LoVo (cell line): Measurements from ENCODE around the gene SLC4A1.

Experiments
- DNase-seq: peaks from one replicate; pipeline ENCODE4 v3.0.0-alpha.2; 2016; ENCODE audit warnings: low spot score

SLC4A1 gene

GRCh38 chr17:44220213-44221083 lies 47.5 kb downstream of the SLC4A1 start:
- peak; percentile 29 for DNase-seq

- peak; percentile 47 for DNase-seq
Observed at GRCh38 chr17:44219616-44220212, 48.2 kb downstream of the SLC4A1 start, which contains the start of gene UBTF. Gene UBTF (minus strand): TSS chr17:44219675. CDS start chr17:44218229, 1,446 bp downstream.

DNA sequence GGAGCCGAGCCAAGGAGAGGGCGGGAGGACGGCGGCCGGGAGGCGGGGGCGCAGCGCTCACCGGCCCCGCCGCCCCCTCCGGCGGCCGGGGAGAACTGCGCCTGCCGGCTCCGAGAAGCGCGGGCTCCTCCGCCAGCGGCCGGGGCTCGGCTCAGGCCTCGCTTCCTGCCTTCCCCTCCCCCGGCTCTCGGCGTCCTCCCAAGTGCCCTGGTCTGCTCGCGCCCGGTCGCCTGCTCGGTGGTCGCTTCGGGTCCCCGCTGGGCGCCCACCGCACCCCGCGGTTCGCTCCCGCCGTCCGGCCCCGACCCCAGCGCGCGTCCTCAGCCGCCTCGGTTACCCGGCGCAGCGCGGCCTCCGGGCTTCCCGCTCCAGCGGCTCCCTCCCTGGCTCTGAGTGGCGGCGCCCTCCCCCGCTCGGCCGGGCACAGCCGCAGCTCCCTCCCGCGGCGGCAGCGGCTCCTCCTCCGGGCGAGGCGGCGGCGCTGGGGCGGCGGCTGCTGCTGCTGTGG lies 48.8 kb downstream of the SLC4A1 start:
- peak; percentile 75 for DNase-seq

DNA sequence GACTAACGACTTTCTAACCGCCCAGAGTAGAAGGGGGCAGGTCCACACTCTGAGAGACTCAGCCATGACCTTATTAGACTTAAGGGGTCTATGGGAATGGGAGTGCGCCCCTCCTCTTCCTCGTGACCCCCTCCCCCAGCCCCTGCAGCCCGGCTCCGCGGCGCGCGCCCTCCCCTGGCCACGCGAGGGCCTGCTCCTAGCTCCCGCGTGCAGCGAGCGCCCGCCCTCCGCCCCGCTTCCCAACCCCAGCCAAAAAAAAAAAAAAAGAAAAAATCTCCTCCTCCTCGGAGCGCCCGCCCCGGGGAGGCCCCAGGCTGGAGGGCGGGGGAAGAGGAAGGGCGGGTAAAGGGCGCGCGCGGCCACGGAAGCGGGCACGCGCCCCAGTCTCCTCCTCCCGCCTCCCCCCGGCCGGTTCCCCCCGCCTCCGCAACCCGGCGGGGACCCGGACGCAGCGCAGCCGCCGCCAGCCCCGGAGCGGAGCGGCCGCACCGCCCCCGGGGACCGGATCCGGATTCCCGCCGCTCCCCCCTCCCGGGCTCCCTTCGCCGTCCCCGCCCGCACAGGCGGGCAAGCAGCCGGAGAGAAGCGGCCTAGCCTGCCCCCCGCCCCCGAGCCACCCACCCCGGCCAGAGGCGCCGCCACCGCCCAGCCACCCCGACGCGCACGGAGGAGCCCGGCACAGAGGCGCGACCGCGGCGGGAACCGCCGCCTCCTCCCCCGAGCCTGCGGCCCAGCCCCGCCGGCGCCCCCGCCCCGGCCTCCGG lies 49.4 kb downstream of the SLC4A1 start:
- peak; percentile 91 for DNase-seq

DNA sequence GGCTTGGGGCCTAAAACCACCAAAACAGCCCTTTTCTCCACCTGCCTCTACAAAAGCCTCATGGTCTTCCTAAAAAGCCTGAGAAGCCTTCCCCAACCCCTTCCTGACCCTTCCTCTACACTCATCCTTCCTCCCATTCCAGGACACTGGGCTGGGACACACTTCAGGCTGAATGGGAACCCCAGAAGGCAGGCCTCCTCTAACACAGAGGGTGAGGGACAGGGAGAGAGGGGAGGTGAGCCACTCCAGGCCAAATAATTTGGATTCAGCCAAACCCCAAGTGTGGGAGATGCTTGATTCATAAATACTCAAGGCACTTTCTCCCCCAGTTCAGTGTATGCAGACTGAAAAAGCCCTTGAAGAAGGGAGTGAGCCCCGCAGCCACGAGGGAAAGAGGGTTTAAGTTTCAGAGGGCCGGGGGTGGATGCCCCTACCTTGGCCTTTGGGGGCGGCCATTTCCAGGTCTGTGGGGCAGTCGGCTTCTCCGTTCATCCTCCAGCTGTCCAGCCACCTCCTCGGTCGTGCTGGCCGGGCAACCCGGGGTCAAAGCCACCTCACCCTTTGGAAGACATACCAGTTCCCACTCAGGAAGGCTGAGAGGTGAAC lies 50.1 kb downstream of the SLC4A1 start:
- no peak for DNase-seq

DNA sequence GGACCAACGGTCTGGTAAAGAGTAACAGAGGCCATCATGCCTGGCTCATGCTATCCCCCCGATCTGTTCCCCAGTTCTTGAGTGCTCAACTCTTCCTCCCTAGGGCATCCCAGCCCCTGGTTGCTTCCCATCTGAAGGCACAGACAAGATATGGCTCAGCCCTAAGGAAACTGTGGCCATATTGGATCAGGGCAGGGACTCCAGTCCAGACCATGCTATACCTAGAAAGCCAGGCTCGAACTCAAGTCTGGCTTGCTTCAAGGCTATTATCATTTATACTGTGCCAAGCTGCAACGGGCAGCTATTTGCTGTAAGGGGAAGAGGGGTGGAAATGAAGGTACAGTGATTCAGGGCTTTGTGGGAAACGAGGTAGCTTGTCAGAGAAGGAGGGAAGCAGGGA lies 51.2 kb downstream of the SLC4A1 start:
- no peak for DNase-seq

DNA sequence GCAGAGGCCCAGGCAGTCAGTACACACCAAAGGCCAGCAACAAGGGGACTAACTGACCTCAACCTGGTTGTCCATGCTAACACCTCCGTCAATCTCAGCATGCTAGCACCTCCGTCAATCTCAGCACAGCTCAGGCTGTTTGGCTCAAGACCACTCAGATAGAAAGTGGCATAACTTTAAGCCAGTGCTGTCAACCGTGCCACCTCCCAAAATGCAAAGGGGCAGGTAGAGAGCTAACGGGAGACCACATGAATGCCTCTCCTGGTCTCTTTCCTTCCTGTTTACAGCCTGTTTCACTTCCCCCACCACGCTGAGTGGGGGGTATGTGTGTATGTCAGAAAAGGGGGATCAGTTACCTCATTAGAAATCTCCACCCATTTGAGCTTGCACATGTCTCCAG lies 51.8 kb downstream of the SLC4A1 start:
- DNase-seq: no peak

DNA sequence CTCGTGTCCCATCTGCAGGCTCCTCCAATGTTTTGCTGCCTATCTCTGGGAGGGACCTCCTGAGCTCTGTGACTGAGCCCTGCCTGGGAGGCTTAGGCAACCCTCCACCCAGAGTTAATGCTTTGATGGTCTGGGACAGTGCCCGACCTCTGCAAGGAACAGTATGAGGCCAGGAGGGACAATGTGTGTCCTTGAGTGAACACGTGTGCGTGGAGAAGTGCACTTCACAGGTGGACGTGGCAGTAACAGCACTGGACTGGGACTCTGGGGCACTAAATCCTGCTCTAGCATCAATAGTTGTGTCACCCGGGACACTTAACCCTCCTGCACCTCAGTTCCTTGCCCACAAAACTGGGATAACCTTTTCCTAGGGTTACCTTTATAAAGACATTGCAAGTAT lies 53.0 kb downstream of the SLC4A1 start:
- no peak for DNase-seq

GRCh38 chr17:44214230-44214494 lies 53.8 kb downstream of the SLC4A1 start:
- DNase-seq: no peak

GRCh38 chr17:44213403-44214229 lies 54.3 kb downstream of the SLC4A1 start:
- no peak for DNase-seq

- DNase-seq: no peak
Observed at GRCh38 chr17:44212507-44213402, 55.2 kb downstream of the SLC4A1 start.

DNA sequence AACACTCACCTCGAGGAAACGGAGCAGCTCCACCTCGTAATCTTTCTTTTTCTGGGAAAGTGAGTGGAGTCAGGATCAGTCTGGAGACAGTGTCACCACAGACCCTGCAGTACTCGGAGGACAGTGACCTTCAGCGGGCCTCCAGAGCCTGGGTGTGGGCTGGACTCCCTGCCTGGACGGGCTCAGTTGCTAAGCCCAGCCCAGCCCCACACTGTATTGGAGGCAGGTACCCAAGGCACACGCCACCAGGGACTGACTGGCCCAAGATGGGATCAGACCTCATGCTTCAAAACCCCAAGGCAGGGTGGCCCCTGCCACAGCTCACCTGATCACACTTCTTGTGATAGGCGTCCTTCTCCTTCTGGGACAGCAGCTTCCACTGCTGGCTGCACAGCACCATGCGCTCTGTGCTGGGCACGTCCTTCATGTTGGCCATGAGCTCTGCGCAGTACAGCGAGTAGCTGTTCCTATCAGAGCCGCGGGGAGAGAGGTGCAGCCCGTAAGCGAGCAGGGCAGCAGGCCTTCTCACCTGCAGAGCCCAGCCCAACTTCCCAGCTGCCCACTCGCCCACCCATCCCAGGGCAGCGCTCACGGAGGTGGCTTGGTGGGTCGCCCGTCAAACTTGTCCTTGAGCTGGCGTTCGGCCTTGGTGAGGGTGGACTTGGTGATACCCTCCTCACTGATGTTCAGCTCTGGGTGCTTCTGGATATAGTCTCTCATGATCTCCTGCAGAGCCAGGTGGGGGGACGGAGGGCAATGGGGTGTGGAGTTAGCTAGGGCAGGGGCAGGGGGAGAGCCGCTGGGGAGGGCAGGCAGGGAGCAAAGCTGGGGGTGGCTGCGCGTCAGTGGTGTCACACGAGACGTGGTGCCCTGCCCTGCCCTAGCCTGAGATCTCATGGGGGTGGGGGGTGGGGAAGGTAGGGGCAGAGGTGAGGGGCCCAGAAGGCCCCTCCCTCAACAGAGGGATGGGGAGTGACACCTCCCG lies 56.4 kb downstream of the SLC4A1 start:
- no peak for DNase-seq

DNA sequence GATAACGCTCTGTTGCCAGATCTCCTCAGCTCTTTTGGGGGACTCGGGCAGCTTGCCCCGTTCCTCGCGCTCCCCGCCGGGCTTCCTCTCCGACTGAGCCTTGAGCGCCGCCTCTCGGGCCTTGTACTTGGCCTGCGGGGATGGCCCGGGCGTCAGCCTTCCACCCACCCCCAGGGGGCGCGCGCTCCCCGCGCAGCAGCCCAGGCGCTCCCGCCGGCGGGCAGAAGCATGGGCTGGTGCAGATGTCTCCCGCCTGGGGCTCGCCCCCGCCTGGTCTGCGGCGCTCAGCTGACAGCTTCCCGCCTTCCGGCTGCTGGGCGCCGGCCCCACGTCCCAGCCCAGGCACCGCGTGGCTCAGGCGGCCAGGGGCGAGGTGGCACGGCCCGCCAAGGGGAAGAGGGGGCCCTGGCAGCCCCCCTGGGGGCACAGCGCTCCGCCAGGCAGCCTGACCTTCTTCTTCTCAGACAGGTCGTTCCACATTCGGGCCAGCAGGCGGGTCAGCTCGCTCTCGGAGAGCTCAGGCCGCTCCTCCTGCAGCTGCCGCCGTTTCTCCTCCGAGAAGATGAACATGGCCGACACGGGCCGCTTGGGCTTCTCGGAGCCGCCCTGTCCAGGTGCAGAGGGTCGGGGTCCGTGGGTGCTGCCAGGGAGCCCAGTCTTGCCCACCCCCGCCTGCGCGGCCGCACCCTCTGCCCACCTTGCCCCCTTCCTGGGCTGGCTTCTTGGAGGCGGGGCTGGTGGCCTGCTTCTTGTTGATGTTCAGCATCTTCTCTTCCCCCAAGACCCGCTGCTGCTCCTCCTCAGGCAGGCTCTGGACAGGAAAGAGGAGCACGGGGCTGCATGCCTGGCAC lies 57.4 kb downstream of the SLC4A1 start:
- no peak for DNase-seq

DNA sequence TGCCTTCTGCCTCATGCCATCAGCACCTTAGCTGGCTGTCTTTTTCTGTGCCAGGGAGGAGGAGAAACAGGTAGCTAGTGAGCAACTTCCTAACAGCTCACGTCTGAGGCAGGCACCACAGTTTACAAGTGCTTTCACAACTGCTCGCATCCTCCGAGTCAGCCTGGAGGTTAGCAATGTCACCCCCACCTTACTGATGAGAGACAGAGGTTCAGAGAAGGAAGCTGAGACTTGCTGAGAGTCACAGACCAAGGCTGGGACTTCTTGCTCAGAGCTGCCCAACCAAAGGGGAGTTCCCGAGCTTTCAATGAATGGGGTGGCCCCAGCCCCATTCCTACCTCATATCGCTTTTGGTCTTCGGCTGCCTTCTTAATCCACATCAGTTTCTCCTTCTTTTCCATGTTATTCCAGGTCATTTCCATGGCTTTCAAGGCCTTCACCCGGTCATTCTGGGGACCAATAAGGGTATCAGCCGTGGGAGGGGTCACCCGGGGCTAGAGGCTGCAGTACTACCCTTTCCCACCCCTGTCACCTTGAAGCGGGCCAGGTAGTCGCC lies 58.1 kb downstream of the SLC4A1 start:
- DNase-seq: no peak

GRCh38 chr17:44207743-44208142 lies 60.2 kb downstream of the SLC4A1 start:
- DNase-seq: no peak

GRCh38 chr17:44207319-44207718 lies 60.6 kb downstream of the SLC4A1 start:
- DNase-seq: no peak

- DNase-seq: no peak
Observed at GRCh38 chr17:44206825-44207155, 61.1 kb downstream of the SLC4A1 start.
